Right atrium auricular region (tissue), 2 donors: ENCODE data around the gene REPIN1. TPM values are rescaled to one million over a fixed set of nuclear protein-coding genes. Genes with fewer than 3 reads are reported as not detected.

ENCODE experiments used
- DNase-seq: peaks from one replicate; pipeline ENCODE4 v3.0.0-alpha.2; 2019; ENCODE audit warnings: low spot score
- H3K27ac ChIP-seq, 2 donors: fragments of 200-600 bp; sonication (generic); 1 replicate in 1 of 2; 2 replicates in 1 of 2; pipeline ENCODE4 v1.5.1; 2016 to 2019
- H3K27me3 ChIP-seq, 2 donors: fragments of 200-600 bp; sonication (generic); one replicate each; pipeline versions ENCODE4 v1.5.1 to v1.6.0; 2017 to 2019
- H3K36me3 ChIP-seq: fragments of 200-600 bp; sonication (generic); one replicate; pipeline ENCODE4 v1.5.1; 2016
- H3K4me1 ChIP-seq, 2 donors: fragments of 200-600 bp; sonication (generic); one replicate each; pipeline versions ENCODE4 v1.5.1 to v1.6.0; 2017 to 2019
- H3K4me3 ChIP-seq, 2 donors: fragments of 200-600 bp; sonication (generic); 1 replicate in 1 of 2; 2 replicates in 1 of 2; pipeline ENCODE4 v1.5.1; 2017 to 2019; ENCODE audit warnings: mild to moderate bottlenecking in 1 of 2, moderate library complexity in 1 of 2
- H3K9me3 ChIP-seq, 2 donors: fragments of 200-600 bp; sonication (generic); one replicate each; pipeline ENCODE4 v1.5.1; 2019
- total RNA-seq, 2 donors: library from RNA; depleted of rRNA; stranded (reverse); fragments of >200 nt; gene quantifications; one replicate each; pipeline ENCODE4 v1.1.0, GENCODE V29; 2016
- TF ChIP-seq, protein P1 (sequence below), 2 donors: fragments of 200-600 bp; sonication (generic); IDR thresholded peaks; one replicate each; pipeline ENCODE4 v1.5.1; 2019; ENCODE audit warnings: antibody characterized with exemption in 2 of 2

The REPIN1 gene
- total RNA-seq, 2 donors from 2014 or later: 100.0 to 110 TPM

DNA sequence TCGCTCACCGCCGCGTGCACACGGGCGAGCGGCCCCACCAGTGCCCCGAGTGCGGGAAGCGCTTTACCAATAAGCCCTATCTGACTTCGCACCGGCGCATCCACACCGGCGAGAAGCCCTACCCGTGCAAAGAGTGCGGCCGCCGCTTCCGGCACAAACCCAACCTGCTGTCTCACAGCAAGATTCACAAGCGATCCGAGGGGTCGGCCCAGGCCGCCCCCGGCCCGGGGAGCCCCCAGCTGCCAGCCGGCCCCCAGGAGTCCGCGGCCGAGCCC, 3.3 kb downstream of the REPIN1 start:
- Histone ChIP-seq H3K4me1 (peaks cover 0 to 48% of the 10 kb centered on the region in 2 donors), H3K36me3 (peaks cover 41% of the 10 kb centered on the region), H3K9me3 (no peaks in the 10 kb centered on the region), H3K27me3 (no peaks in the 10 kb centered on the region), H3K4me3 (no peak overlapping the region), H3K27ac (no peak overlapping the region)
- TF ChIP-seq, protein P1, sequence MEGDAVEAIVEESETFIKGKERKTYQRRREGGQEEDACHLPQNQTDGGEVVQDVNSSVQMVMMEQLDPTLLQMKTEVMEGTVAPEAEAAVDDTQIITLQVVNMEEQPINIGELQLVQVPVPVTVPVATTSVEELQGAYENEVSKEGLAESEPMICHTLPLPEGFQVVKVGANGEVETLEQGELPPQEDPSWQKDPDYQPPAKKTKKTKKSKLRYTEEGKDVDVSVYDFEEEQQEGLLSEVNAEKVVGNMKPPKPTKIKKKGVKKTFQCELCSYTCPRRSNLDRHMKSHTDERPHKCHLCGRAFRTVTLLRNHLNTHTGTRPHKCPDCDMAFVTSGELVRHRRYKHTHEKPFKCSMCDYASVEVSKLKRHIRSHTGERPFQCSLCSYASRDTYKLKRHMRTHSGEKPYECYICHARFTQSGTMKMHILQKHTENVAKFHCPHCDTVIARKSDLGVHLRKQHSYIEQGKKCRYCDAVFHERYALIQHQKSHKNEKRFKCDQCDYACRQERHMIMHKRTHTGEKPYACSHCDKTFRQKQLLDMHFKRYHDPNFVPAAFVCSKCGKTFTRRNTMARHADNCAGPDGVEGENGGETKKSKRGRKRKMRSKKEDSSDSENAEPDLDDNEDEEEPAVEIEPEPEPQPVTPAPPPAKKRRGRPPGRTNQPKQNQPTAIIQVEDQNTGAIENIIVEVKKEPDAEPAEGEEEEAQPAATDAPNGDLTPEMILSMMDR (IDR thresholded peaks at IDR 0.05): no peak
- DNase-seq: no peak

DNA sequence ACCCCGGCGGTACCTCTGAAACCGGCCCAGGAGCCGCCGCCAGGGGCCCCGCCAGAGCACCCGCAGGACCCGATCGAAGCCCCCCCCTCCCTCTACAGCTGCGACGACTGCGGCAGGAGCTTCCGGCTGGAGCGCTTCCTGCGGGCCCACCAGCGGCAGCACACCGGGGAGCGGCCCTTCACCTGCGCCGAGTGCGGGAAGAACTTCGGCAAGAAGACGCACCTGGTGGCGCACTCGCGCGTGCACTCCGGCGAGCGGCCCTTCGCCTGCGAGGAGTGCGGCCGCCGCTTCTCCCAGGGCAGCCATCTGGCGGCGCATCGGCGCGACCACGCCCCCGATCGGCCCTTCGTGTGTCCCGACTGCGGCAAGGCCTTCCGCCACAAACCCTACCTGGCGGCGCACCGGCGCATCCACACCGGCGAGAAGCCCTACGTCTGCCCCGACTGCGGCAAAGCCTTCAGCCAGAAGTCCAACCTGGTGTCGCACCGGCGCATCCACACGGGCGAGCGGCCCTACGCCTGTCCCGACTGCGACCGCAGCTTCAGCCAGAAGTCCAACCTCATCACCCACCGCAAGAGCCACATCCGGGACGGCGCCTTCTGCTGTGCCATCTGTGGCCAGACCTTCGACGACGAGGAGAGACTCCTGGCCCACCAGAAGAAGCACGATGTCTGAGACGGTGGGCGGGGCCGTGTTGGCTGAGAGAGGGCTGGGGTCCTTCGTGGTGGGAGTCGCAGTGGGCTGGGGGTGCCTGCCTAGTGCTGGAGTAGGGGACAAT, 3.8 kb downstream of the REPIN1 start:
- TF ChIP-seq, protein P1 (IDR thresholded peaks at IDR 0.05): no peak
- no peaks in the 10 kb centered on the region for H3K9me3 ChIP-seq
- DNase-seq: no peak
- H3K4me1 ChIP-seq: peaks cover 0 to 48% of the 10 kb centered on the region in 2 donors
- peaks cover 41% of the 10 kb centered on the region for H3K36me3 ChIP-seq
- peak overlapping the region in 1 of 2 donors; percentile 44 for H3K27ac ChIP-seq
- H3K4me3 ChIP-seq: no peak overlapping the region
- no peaks in the 10 kb centered on the region for H3K27me3 ChIP-seq

DNA sequence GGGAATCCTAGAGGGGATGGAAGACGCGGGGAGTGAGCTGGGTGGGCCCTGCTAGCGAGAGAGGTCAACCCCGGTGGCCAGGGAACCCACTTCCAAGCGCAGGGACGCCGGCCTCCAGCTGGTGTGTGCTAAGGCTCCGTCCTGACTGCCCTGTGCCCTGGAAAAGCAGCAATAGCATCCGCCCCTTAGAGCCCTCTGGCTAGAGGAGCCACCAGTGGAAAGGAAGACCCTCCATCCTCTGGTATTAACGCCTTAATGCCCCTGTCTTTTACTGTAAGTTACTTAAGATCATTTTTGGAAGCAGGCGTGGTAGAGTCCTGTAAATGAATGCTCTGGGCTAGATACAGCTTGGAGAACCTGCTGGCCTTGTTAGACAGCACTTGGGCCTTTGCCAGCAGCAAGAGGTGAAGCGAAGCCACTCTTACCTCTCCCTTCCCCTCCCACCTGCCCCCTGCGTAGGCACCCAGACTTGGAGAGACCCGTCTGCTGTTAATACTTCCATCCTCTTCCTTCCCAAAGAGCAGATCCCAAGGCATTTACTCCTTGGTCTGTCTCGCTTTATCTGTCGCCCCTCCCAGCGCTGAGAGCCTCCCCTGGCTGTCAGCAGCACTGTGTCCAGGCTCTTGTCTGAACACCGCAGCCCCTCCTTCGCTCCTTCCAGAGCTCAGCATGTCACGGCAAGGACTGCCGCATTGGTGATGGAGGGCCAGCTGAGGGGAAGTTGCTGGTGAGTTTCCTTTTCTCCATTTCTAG, 4.6 kb downstream of the REPIN1 start:
- H3K9me3 ChIP-seq: no peaks in the 10 kb centered on the region
- TF ChIP-seq, protein P1 (IDR thresholded peaks at IDR 0.05): no peak
- no peak overlapping the region for H3K4me3 ChIP-seq
- peaks cover 41% of the 10 kb centered on the region for H3K36me3 ChIP-seq
- H3K27me3 ChIP-seq: no peaks in the 10 kb centered on the region
- H3K4me1 ChIP-seq: peaks cover 0 to 49% of the 10 kb centered on the region in 2 donors
- peak overlapping the region; percentile 34 to 44 for H3K27ac ChIP-seq
- DNase-seq: no peak

DNA sequence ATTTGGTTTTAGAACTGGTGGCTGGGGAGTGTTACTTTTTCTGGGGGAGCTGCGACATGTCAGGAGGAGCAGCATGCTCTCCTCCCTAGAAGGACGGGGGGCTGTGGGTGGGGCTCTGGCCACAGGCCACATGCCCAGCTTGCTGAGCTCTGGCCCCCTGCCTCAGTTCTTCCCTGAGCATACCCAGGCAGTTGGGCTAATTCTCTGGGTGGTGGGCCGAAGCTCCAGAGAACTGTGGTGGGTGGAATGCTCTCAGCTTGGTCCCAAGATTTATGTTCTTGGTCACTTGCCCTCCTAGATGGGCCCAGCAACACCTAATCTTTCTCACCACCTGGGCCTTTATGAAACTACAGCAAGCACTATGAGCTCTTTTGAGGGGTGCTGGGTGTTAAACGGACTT, 5.4 kb downstream of the REPIN1 start:
- DNase-seq: no peak
- Histone ChIP-seq H3K27me3 (no peaks in the 10 kb centered on the region), H3K36me3 (peaks cover 41% of the 10 kb centered on the region), H3K27ac (peak overlapping the region in 1 of 2 donors; percentile 34), H3K4me3 (no peak overlapping the region), H3K9me3 (no peaks in the 10 kb centered on the region), H3K4me1 (peaks cover 0 to 52% of the 10 kb centered on the region in 2 donors)
- TF ChIP-seq, protein P1 (IDR thresholded peaks at IDR 0.05): no peak

DNA sequence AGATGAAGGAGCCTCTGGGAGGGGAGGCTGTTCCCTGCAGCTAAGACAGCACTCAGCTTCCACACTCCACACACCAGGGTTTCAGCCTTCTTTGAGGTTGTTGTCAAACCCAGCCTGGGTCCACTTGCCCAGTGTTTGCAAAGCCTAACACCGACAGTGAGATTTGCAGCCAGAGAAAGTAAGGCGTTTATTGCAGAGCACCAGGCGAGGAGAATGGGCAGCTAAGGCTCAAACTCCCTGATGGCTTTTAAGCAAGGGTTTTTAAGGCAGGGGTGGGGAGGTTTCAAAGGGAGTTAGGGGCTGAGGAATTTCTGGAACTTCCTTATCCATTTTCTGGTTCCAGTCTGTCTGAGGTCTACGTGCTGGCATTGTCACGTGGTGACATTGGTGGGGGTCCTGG, 5.8 kb downstream of the REPIN1 start:
- Histone ChIP-seq H3K9me3 (no peaks in the 10 kb centered on the region), H3K4me3 (no peak overlapping the region), H3K36me3 (peaks cover 41% of the 10 kb centered on the region), H3K4me1 (peaks cover 0 to 49% of the 10 kb centered on the region in 2 donors), H3K27ac (peak overlapping the region in 1 of 2 donors; percentile 34), H3K27me3 (no peaks in the 10 kb centered on the region)
- TF ChIP-seq, protein P1 (IDR thresholded peaks at IDR 0.05): no peak
- no peak for DNase-seq
